ENCODE results near the gene PGM2.

- TF ChIP-seq, protein P1, sequence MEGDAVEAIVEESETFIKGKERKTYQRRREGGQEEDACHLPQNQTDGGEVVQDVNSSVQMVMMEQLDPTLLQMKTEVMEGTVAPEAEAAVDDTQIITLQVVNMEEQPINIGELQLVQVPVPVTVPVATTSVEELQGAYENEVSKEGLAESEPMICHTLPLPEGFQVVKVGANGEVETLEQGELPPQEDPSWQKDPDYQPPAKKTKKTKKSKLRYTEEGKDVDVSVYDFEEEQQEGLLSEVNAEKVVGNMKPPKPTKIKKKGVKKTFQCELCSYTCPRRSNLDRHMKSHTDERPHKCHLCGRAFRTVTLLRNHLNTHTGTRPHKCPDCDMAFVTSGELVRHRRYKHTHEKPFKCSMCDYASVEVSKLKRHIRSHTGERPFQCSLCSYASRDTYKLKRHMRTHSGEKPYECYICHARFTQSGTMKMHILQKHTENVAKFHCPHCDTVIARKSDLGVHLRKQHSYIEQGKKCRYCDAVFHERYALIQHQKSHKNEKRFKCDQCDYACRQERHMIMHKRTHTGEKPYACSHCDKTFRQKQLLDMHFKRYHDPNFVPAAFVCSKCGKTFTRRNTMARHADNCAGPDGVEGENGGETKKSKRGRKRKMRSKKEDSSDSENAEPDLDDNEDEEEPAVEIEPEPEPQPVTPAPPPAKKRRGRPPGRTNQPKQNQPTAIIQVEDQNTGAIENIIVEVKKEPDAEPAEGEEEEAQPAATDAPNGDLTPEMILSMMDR (IDR thresholded peaks at IDR 0.05): no peak
- TF ChIP-seq ZFX (IDR thresholded peaks at IDR 0.05; ENCODE audit: borderline replicate concordance): no peak
These were observed 4.2 kb downstream of the PGM2 start for GRCh38 chr4:37830640-37831039.

Data from 22Rv1 (cell line).